Hematopoietic multipotent progenitor cell treated with erythropoietin and hydrocortisone succinate and interleukin-3 and kit ligand, for 4 days (in vitro differentiated cells): ENCODE results near the gene PLEKHH3.

Experiments
- DNase-seq: peaks from one replicate; pipeline ENCODE4 v3.0.0-alpha.2; 2015

Gene PLEKHH3

GRCh38 chr17:42676424-42677011, at the start of gene PLEKHH3:
TSS of gene PLEKHH3 (minus strand) at chr17:42676994. CDS start at chr17:42676563, 431 bp downstream.
- no peak for DNase-seq

GRCh38 chr17:42725143-42725542, 48.3 kb upstream of the PLEKHH3 start:
- no peak for DNase-seq

GRCh38 chr17:42723636-42724035, 46.8 kb upstream of the PLEKHH3 start:
- no peak for DNase-seq

GRCh38 chr17:42720996-42721583, 44.3 kb upstream of the PLEKHH3 start:
- peak; percentile 87 for DNase-seq

GRCh38 chr17:42709561-42709960, 32.8 kb upstream of the PLEKHH3 start:
- DNase-seq, result no peak

GRCh38 chr17:42708588-42708987, 31.8 kb upstream of the PLEKHH3 start:
- no peak for DNase-seq

- peak; percentile 95 for DNase-seq
Measured at GRCh38 chr17:42706732-42707131, 29.9 kb upstream of the PLEKHH3 start.

- no peak for DNase-seq
Measured at GRCh38 chr17:42704837-42705494, 28.2 kb upstream of the PLEKHH3 start.

- DNase-seq, result no peak
Measured at GRCh38 chr17:42704490-42704836, 27.7 kb upstream of the PLEKHH3 start.

GRCh38 chr17:42702446-42702845, 25.7 kb upstream of the PLEKHH3 start:
- no peak for DNase-seq

- DNase-seq, result no peak
Measured at GRCh38 chr17:42700586-42701289, 23.9 kb upstream of the PLEKHH3 start.

- no peak for DNase-seq
Measured at GRCh38 chr17:42699415-42699740, 22.6 kb upstream of the PLEKHH3 start.

- peak; percentile 79 for DNase-seq
Measured at GRCh38 chr17:42698736-42699414, 22.1 kb upstream of the PLEKHH3 start.

- no peak for DNase-seq
Measured at GRCh38 chr17:42697108-42697811, 20.5 kb upstream of the PLEKHH3 start.

- DNase-seq, result no peak
Measured at GRCh38 chr17:42695500-42695899, 18.7 kb upstream of the PLEKHH3 start.

- no peak for DNase-seq
Measured at GRCh38 chr17:42694524-42694923, 17.7 kb upstream of the PLEKHH3 start.

GRCh38 chr17:42692489-42692888, 15.7 kb upstream of the PLEKHH3 start:
- DNase-seq, result no peak

GRCh38 chr17:42691021-42691545, 14.3 kb upstream of the PLEKHH3 start:
- DNase-seq, result no peak

GRCh38 chr17:42690596-42690995, 13.8 kb upstream of the PLEKHH3 start:
- no peak for DNase-seq

- no peak for DNase-seq
Measured at GRCh38 chr17:42687707-42688320, 11.0 kb upstream of the PLEKHH3 start.

GRCh38 chr17:42686520-42687128, 9.8 kb upstream of the PLEKHH3 start:
- DNase-seq, result no peak

- no peak for DNase-seq
Measured at GRCh38 chr17:42685831-42686230, 9.0 kb upstream of the PLEKHH3 start.
